PFSK-1 (cell line): Measurements from ENCODE around the gene MFSD8.

Experiments
- POLR2AphosphoS5 ChIP-seq: IDR thresholded peaks from 2 replicates; pipeline ENCODE4 v1.6.1; 2012; ENCODE audit warnings: low read depth, mild to moderate bottlenecking, control low read depth, low read length, moderate library complexity
- TAF1 ChIP-seq: IDR thresholded peaks from 2 replicates; pipeline ENCODE4 v1.6.1; 2012; ENCODE audit warnings: low read length, control low read depth, borderline replicate concordance; ENCODE audit not compliant: insufficient read depth
- TF ChIP-seq, protein P1 (sequence below), 2 experiments: IDR thresholded peaks; 2 replicates each; pipeline versions ENCODE4 v1.6.1 to v1.8.0; 2011 to 2012; ENCODE audit warnings: low read depth in 2 of 2, low read length in 2 of 2, control low read depth in 1 of 2, inconsistent platforms in 1 of 2, mild to moderate bottlenecking in 1 of 2, moderate library complexity in 1 of 2; ENCODE audit not compliant: insufficient read depth in 1 of 2

DNA sequence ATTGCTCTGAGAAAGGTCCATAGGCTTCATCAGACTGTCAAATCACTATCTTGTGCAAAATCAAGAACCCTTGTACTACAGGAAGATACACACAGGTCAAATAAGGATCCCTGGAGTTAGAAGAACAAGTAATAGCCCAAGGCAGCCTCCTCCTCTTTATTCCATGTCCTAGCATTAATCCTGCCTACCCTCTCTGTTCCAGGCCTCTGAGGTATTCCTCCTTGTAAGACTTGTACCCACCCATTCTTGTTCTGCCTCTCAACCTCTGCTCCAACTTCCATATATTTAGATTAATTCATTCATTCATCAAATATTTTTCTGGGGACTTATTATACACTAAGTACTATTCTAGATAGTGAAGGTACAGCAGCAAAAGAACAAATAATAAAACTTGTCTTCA is 94.7 kb downstream of the MFSD8 start:
- TF ChIP-seq, protein P1, sequence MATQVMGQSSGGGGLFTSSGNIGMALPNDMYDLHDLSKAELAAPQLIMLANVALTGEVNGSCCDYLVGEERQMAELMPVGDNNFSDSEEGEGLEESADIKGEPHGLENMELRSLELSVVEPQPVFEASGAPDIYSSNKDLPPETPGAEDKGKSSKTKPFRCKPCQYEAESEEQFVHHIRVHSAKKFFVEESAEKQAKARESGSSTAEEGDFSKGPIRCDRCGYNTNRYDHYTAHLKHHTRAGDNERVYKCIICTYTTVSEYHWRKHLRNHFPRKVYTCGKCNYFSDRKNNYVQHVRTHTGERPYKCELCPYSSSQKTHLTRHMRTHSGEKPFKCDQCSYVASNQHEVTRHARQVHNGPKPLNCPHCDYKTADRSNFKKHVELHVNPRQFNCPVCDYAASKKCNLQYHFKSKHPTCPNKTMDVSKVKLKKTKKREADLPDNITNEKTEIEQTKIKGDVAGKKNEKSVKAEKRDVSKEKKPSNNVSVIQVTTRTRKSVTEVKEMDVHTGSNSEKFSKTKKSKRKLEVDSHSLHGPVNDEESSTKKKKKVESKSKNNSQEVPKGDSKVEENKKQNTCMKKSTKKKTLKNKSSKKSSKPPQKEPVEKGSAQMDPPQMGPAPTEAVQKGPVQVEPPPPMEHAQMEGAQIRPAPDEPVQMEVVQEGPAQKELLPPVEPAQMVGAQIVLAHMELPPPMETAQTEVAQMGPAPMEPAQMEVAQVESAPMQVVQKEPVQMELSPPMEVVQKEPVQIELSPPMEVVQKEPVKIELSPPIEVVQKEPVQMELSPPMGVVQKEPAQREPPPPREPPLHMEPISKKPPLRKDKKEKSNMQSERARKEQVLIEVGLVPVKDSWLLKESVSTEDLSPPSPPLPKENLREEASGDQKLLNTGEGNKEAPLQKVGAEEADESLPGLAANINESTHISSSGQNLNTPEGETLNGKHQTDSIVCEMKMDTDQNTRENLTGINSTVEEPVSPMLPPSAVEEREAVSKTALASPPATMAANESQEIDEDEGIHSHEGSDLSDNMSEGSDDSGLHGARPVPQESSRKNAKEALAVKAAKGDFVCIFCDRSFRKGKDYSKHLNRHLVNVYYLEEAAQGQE (IDR thresholded peaks at IDR 0.05; ENCODE audit: insufficient read depth in 1 of 2, low read depth in 2 of 2, low read length in 2 of 2) = no peak
- TF ChIP-seq POLR2AphosphoS5 (no peak), TAF1 (no peak)
